SK-N-SH (cell line): Measurements from ENCODE around the gene PRIMPOL. TPM values are rescaled to one million over a fixed set of nuclear protein-coding genes. Genes with fewer than 3 reads are reported as not detected.
"Not testable (repeated sequence)": the region's sequence is repeated elsewhere in the genome, so short reads cannot be mapped to it uniquely, and the experiment has no call there.

Experiments
- CTCF ChIA-PET: fragments of 300-600, 350-600 bp; formaldehyde crosslinking; extraction: SDS; loops from one replicate; lab custom pipeline; 2021; lab: Yijun Ruan, JAX
- POLR2A ChIA-PET: fragments of 350-600 bp; sonication (Branson Sonifier 250); formaldehyde crosslinking; extraction: SDS; loops from one replicate; lab custom pipeline; 2020; ENCODE audit warnings: antibody characterized with exemption, inconsistent platforms; lab: Yijun Ruan, JAX
- DNase-seq: peaks from one replicate; pipeline ENCODE4 v3.0.0; 2012
- H2AFZ ChIP-seq: fragments of 200-600 bp; sonication (generic); 2 replicates; pipeline ENCODE4 v1.8.1; 2016; ENCODE audit warnings: antibody characterized with exemption, mild to moderate bottlenecking, low read depth
- H3F3A ChIP-seq: fragments of 200-600 bp; sonication (generic); replicated peaks from 2 replicates; pipeline ENCODE3; 2016; ENCODE audit warnings: antibody characterized with exemption, mild to moderate bottlenecking; ENCODE audit not compliant: insufficient read depth
- H3K27ac ChIP-seq, 2 experiments: fragments of 200-500 bp in 1 of 2; fragments of 200-600 bp in 1 of 2; sonication (Bioruptor generic) in 1 of 2; sonication (generic), shearing (Covaris generic) in 1 of 2; 2 replicates each; pipeline versions ENCODE4 v1.5.1 to v1.6.1; 2014 to 2016; ENCODE audit warnings: low read depth in 2 of 2, inconsistent platforms in 1 of 2, low read length in 1 of 2, mild to moderate bottlenecking in 1 of 2, mixed read lengths in 1 of 2
- H3K27me3 ChIP-seq: fragments of 200-600 bp; sonication (generic), shearing (Covaris generic); 2 replicates; pipeline ENCODE4 v1.6.1; 2016; ENCODE audit warnings: mixed run types; ENCODE audit not compliant: insufficient read depth
- H3K36me3 ChIP-seq, 2 experiments: fragments of 200-500 bp in 1 of 2; fragments of 200-600 bp in 1 of 2; sonication (Bioruptor generic) in 1 of 2; sonication (generic) in 1 of 2; replicated peaks in 1 of 2; 2 replicates each; pipeline versions ENCODE3 to v1.5.1; 2014 to 2016; ENCODE audit warnings: low read length in 1 of 2, mild to moderate bottlenecking in 1 of 2; ENCODE audit not compliant: insufficient read depth in 2 of 2, control insufficient read depth in 1 of 2
- H3K4me1 ChIP-seq, 2 experiments: fragments of 200-500 bp in 1 of 2; fragments of 200-600 bp in 1 of 2; sonication (Bioruptor generic) in 1 of 2; sonication (generic), shearing (Covaris generic) in 1 of 2; 2 replicates each; pipeline versions ENCODE4 v1.5.1 to v1.6.1; 2014 to 2016; ENCODE audit warnings: low read depth in 1 of 2, low read length in 1 of 2, mixed run types in 1 of 2; ENCODE audit not compliant: insufficient read depth in 2 of 2, control insufficient read depth in 1 of 2
- H3K4me2 ChIP-seq: fragments of 200-600 bp; sonication (generic), shearing (Covaris generic); 2 replicates; pipeline ENCODE4 v1.6.1; 2017; ENCODE audit warnings: mixed run types
- H3K4me3 ChIP-seq, 2 experiments: fragments of 200-500 bp in 1 of 2; fragments of 200-600 bp in 1 of 2; sonication (Bioruptor generic) in 1 of 2; sonication (generic), shearing (Covaris generic) in 1 of 2; 2 replicates each; pipeline versions ENCODE4 v1.5.1 to v1.8.1; 2014 to 2016; ENCODE audit warnings: low read depth in 2 of 2, inconsistent platforms in 1 of 2, low read length in 1 of 2, mild to moderate bottlenecking in 1 of 2, mixed read lengths in 1 of 2, moderate library complexity in 1 of 2
- H3K79me2 ChIP-seq: fragments of 200-600 bp; sonication (generic); 2 replicates; pipeline ENCODE4 v1.8.1; 2017; ENCODE audit warnings: mild to moderate bottlenecking; ENCODE audit not compliant: insufficient read depth
- H3K9ac ChIP-seq: fragments of 200-600 bp; sonication (generic); 2 replicates; pipeline ENCODE4 v1.6.1; 2017; ENCODE audit warnings: mixed run types
- H3K9me2 ChIP-seq: fragments of 200-600 bp; sonication (generic); 2 replicates; pipeline ENCODE4 v1.6.1; 2017; ENCODE audit warnings: mixed run types
- H3K9me3 ChIP-seq: fragments of 200-600 bp; sonication (generic); 2 replicates; pipeline ENCODE4 v1.6.1; 2017; ENCODE audit warnings: mixed run types, mild to moderate bottlenecking, moderate library complexity
- H4K20me1 ChIP-seq: fragments of 200-600 bp; sonication (generic); 2 replicates; pipeline ENCODE4 v1.6.1; 2017; ENCODE audit warnings: mild to moderate bottlenecking, mixed run types; ENCODE audit not compliant: insufficient read depth
- EP300 ChIP-seq, 2 experiments: IDR thresholded peaks; 2 replicates each; pipeline versions ENCODE4 v1.4.0 to v1.6.1; 2012; ENCODE audit warnings: borderline replicate concordance in 1 of 2, low read depth in 1 of 2, low read length in 1 of 2
- EZH2phosphoT487 ChIP-seq: fragments of 200-600 bp; sonication (generic); IDR thresholded peaks from 2 replicates; pipeline ENCODE4 v1.6.1; 2017; ENCODE audit warnings: low read depth, mixed run types, mild to moderate bottlenecking, antibody characterized with exemption, moderate library complexity, borderline replicate concordance
- FOSL2 ChIP-seq: IDR thresholded peaks from 2 replicates; pipeline ENCODE4 v1.4.0; 2012; ENCODE audit warnings: low read depth, mild to moderate bottlenecking, moderate library complexity, borderline replicate concordance
- FOXJ3 ChIP-seq: sonication (generic); formaldehyde crosslinking; IDR thresholded peaks from 2 replicates; pipeline ENCODE4 v1.5.1; 2020; ENCODE audit warnings: mild to moderate bottlenecking, missing genetic modification reagents
- GABPA ChIP-seq: IDR thresholded peaks from 2 replicates; pipeline ENCODE4 v1.4.0; 2012; ENCODE audit warnings: low read depth, mild to moderate bottlenecking
- MXI1 ChIP-seq: IDR thresholded peaks from 2 replicates; pipeline ENCODE4 v1.6.1; 2012; ENCODE audit warnings: mild to moderate bottlenecking, low read depth, low read length, improper control_type of control experiment
- RXRA ChIP-seq: IDR thresholded peaks from 2 replicates; pipeline ENCODE4 v1.4.0; 2012; ENCODE audit warnings: low read depth, mild to moderate bottlenecking, borderline replicate concordance
- WGBS: methylation state at CpG from one replicate; pipeline ENCODE4 v1.1.6; 2017; ENCODE audit warnings: low lambda C conversion rate; 5-methylcytosine and 5-hydroxymethylcytosine counted together
- polyA plus RNA-seq, 3 experiments: library from polyadenylated mRNA; depleted of rRNA; stranded (reverse); fragments of >200 nt; gene quantifications; 2 replicates each; pipeline ENCODE4 v1.2.3, GENCODE V29; 2012
- TF ChIP-seq, protein P1 (sequence below): fragments of 150-350 bp; IDR thresholded peaks from 2 replicates; pipeline ENCODE4 v1.6.1; 2017; ENCODE audit warnings: antibody characterized with exemption, low read length, low read depth, borderline replicate concordance
- TF ChIP-seq, protein P2 (sequence below): IDR thresholded peaks from 2 replicates; pipeline ENCODE4; 2012
- TF ChIP-seq, protein P3 (sequence below): IDR thresholded peaks from 2 replicates; pipeline ENCODE4 v1.4.0; 2012; ENCODE audit warnings: low read depth

The PRIMPOL gene
- polyA plus RNA-seq, 1 of the 3 experiments (the other 2 are of a cell fraction) = 8.0 TPM

DNA sequence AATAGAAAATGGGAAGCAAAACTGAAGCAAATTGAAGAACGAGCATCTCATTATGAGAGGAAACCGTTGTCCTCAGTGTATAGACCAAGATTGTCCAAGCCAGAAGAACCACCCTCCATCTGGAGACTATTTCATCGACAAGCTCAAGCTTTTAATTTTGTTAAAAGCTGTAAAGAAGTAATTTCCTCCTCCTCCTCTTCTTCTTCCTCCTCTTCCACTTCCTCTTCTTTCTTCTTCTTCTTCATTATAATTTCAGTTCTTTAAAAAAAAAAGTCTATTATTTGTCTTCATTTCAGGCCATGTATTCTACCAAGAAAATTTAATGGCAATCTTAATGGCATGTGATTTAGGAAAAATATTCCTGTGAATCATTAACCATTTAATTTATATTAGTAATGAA is 7.6 kb downstream of the PRIMPOL start:
- no peak overlapping the region for H3K27ac ChIP-seq
- POLR2A ChIA-PET = no interaction called here
- H3K4me2 ChIP-seq = no peak overlapping the region
- H3F3A ChIP-seq = no peaks in the 10 kb centered on the region
- 0 out of 4 replicates have a peak, but pooled peaks cover 0 to under 1% of the 10 kb centered on the region in 2 experiments for H3K4me1 ChIP-seq
- TF ChIP-seq, protein P1, sequence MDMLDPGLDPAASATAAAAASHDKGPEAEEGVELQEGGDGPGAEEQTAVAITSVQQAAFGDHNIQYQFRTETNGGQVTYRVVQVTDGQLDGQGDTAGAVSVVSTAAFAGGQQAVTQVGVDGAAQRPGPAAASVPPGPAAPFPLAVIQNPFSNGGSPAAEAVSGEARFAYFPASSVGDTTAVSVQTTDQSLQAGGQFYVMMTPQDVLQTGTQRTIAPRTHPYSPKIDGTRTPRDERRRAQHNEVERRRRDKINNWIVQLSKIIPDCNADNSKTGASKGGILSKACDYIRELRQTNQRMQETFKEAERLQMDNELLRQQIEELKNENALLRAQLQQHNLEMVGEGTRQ = no peak
- no peak for TF ChIP-seq EP300 (IDR thresholded peaks at IDR 0.05; ENCODE audit: borderline replicate concordance in 1 of 2, low read depth in 1 of 2, low read length in 1 of 2)
- no peak for TF ChIP-seq FOSL2
- TF ChIP-seq EZH2phosphoT487 = no peak
- no peak for TF ChIP-seq GABPA
- TF ChIP-seq, protein P2, sequence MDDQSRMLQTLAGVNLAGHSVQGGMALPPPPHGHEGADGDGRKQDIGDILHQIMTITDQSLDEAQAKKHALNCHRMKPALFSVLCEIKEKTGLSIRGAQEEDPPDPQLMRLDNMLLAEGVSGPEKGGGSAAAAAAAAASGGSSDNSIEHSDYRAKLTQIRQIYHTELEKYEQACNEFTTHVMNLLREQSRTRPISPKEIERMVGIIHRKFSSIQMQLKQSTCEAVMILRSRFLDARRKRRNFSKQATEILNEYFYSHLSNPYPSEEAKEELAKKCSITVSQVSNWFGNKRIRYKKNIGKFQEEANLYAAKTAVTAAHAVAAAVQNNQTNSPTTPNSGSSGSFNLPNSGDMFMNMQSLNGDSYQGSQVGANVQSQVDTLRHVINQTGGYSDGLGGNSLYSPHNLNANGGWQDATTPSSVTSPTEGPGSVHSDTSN = no peak
- TF ChIP-seq RXRA = no peak
- TF ChIP-seq, protein P3, sequence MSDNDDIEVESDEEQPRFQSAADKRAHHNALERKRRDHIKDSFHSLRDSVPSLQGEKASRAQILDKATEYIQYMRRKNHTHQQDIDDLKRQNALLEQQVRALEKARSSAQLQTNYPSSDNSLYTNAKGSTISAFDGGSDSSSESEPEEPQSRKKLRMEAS = no peak
- TF ChIP-seq FOXJ3 (CRISPR knock-in tag) = no peak
- no peak for TF ChIP-seq MXI1
- no peaks in the 10 kb centered on the region for H3K9me2 ChIP-seq
- H3K9ac ChIP-seq = no peak overlapping the region
- no peaks in the 10 kb centered on the region for H4K20me1 ChIP-seq
- DNase-seq = no peak
- no peak overlapping the region for H3K4me3 ChIP-seq
- H2AFZ ChIP-seq = no peak overlapping the region
- no peaks in the 10 kb centered on the region for H3K27me3 ChIP-seq
- peaks cover 12% of the 10 kb centered on the region in 2 experiments for H3K36me3 ChIP-seq
- WGBS = 96% methylated on average over 3 of the region's 3 CpGs
- no peaks in the 10 kb centered on the region for H3K9me3 ChIP-seq
- no peaks in the 10 kb centered on the region for H3K79me2 ChIP-seq
- CTCF ChIA-PET = interaction anchor here (0.8 kb wide), 1 partner anchor 439 kb away, joined by 5 read pairs; no protein-coding TSS in a partner anchor

DNA sequence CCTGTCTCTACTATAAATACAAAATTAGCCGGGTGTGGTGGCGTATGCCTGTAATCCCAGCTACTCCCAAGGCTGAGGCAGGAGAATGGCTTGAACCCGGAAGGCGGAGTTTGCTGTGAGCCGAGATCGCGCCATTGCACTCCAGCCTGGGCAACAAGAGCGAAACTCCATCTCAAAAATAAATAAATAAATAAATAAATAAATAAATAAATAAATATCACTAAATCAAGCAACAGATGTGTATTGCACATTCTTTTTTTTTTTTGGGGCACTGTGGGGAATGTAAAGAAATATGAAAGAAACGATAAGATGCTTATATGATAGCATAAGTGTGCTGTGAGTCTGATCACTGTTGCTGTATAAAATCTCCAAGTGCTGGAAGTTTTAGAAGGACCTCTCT is 8.3 kb downstream of the PRIMPOL start:
- H2AFZ ChIP-seq, H3K9me3 ChIP-seq, H4K20me1 ChIP-seq, H3K4me1 ChIP-seq, H3K27me3 ChIP-seq, H3K4me2 ChIP-seq, H3K79me2 ChIP-seq, H3K9ac ChIP-seq, H3K4me3 ChIP-seq, H3K9me2 ChIP-seq, DNase-seq, POLR2A ChIA-PET, H3F3A ChIP-seq, H3K27ac ChIP-seq: not testable (repeated sequence)
- CTCF ChIA-PET = interaction anchor here (0.8 kb wide), 1 partner anchor 438 kb away, joined by 5 read pairs; no protein-coding TSS in a partner anchor
- peaks cover 12% of the 10 kb centered on the region in 2 experiments for H3K36me3 ChIP-seq
- 100% methylated on average over 9 of the region's 9 CpGs for WGBS
